DMS79 (cell line): ENCODE measurements around the gene SPECC1.

Experiments used
- DNase-seq: peaks from one replicate; lab custom pipeline; 2025; lab: John Stamatoyannopoulos, UW

The SPECC1 gene

DNA sequence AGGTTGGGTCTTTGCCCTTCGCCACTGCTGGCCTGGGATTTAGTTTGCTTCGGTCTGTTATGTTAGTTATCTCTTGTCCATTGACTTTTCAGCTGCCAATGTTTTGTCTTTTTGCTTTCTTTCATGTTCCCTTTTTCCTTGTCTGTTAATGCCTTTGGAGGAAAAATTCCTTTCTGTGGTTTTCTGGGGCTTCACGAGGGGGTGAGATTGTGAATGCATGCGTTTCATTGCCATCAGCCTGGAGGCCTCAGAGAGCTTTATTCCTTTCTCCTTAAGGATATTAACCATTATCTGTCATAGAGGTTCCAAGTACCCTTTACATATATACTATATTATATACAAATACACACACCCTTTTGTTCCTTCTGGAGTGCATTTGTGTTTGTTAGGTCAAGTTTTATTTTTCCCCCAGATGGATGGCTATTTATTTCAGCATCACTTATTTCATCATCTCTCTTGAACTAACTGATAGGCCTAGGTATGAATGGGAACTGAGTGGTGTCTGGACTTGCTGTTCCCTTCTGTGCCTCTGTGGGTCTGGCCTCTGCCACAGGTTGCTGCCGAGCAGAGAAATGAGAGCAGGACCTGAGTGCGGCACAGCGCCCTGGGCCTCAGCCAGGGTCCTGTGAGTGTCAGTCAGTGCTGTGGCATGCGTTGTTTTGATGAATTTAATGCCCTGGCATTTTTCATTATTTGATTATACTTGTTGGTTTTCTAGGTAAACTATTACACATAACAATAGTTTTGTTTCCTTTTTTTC, 264.8 kb downstream of the SPECC1 start:
- no peak for DNase-seq

DNA sequence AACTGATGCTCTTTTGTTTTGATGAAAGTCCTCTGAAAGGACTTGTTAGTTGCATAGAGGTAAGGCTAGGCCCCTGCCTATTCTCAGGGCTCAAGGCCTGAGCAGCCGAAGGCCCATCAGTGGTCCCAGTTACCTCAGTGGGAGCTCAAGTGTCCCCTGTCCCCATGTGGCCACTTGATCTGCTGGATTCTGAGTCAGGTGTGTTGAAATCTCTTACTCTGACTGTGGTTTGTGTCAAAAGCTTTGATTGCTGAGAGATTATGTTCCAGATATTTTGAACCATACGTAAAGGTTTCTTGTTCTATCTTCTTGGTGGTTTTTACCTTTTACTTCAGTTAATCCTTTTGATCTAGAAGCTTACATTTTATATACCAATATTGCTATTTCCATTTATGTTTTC, 266.5 kb downstream of the SPECC1 start:
- DNase-seq = no peak

DNA sequence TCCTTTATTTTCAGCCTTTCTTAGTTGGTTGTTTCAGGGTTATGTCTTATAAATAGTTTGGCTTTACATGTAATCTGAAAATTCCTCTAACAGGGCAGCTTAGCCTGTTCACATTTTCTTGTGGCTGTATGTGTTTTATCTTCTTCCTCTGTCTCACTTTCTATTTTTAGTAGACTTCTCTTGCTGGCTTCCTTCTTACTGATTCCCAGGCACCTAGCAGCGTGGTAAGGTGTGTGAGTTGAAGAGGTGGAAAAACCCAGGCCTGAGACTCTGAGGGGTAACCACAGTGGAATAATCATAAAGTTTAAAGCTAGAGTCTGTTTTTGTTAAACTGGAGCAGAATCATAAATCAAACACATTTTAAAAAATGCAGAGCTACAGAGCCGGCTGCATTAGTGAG, 267.3 kb downstream of the SPECC1 start:
- DNase-seq = no peak

DNA sequence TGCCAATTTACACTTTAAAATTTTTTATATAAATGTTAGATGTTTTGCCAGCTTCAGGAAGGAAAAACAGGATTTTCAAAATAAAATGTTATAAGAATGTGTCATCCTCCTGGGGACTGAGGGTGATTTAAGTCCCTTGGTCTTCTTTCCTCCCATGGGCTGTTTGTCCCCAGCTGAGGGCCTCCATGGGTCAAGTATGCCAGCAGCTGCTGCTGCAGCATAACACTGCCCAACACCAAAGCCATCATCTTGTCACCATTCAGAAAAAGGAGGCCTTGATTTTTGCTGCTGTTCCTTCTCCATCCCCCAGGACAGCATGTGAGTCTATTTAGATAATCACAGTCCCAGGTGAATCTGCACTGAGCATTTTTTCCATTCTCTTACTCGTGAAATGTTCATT, 269.6 kb downstream of the SPECC1 start:
- no peak for DNase-seq

DNA sequence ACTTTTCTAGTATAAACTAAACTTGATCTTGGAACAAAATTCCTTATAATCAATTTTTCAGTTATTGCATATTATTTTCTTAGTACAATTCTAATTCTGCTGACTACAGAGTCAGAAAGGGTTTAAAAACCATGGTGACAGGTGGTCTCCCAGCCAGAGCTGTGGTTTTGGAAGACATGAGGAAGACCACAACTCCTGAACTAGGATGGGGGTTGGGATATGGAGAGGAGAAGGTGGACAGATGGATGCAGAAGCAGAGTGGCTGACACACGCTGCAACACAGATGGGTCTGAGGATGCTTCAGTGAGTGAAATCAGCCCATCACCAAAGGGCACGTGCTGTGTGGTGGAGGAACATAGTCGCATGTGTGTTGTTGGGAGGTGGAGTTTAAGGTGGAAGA, 270.5 kb downstream of the SPECC1 start:
- DNase-seq = no peak

DNA sequence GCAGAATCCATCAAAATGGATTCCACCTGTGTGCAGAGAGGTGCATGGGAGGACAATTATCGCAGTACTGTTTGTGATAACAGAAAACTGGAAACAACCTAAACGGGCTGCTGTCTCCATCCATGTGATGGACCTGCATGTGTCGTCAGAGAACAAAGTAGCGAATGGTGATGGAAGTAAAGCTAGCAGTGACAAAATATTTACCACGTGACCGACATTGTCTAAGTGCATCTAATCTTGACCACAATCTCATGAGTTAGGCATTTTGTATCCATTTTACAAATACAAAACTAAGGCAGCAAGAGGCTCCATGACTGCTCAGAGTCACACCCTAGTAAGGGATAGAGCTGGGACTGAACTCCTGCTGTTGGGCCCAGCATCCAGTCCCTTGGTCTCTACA, 270.9 kb downstream of the SPECC1 start:
- DNase-seq = no peak

DNA sequence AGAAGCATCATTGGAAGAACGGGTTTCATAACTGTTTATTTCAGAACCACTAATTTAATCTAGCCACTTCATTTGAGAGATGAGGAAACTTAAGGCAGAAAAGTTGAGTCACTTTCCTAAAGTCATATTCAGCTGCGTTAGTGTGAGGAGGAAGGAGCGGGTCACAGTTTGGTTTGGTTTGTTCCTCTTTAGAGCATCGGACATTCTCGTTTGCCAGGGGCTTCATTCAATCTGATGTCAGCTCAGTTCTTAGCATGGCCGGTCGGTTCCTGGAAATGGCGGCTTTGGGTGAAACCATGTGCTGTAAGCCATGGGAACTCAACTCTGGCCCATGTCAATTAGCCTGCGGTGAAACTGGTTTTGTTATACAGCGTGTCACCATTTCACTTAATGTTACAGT, 271.7 kb downstream of the SPECC1 start:
- no peak for DNase-seq

DNA sequence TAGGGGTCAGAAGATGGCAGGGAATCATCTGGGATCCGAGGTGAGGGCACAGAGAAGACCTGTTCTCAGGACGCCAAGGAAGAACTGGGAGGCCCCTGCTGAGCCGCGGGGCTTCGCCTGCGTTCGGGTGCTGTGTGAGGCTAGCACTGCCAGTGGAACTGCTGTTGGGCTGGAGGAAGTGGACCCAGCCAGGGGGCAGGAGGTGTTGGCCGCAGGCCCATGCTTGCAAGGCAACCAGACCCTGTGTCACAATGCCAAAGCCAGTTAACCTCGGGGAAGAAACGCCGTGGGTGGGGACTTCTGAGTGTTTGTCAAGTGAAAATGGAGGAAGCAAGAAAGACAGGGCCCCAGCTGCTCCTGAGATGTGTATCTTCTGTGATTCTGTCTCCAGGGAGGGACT, 272.7 kb downstream of the SPECC1 start:
- no peak for DNase-seq

DNA sequence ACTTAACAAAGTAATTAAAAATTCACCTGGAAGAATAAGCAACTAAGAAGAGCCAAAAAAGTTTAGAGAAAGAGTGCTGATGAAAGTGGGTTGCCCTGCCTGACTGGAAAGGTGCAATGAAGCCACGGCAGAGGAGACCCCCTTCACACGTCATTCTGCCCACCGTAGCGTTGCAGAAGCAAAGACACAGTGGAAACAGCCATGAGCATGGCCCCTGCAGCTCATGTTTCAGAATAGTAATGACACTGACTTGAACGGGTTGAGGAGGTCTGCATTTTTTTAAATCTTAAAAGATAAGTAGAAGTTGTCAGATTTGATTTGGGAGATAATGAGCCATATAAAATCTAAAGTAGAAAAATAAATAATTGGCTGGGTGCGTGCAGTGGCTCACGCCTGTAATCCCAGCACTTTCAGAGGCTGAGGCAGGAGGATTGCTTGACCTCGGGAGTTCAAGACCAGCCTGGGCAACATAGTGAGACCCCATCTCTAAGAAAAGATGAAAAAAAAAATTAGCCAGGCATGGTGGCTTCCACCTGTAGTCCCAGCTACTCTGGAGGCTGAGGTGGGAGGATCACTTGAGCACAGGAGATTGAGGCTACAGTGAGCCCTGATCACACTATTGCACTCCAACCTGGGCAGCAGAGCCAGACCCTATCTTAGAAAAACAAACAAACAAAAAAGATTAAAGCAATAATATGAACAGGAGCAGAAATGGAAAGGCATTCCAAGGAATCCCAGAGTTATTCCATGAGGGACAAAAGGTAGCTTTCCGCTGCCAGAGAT, 273.6 kb downstream of the SPECC1 start:
- DNase-seq = no peak

DNA sequence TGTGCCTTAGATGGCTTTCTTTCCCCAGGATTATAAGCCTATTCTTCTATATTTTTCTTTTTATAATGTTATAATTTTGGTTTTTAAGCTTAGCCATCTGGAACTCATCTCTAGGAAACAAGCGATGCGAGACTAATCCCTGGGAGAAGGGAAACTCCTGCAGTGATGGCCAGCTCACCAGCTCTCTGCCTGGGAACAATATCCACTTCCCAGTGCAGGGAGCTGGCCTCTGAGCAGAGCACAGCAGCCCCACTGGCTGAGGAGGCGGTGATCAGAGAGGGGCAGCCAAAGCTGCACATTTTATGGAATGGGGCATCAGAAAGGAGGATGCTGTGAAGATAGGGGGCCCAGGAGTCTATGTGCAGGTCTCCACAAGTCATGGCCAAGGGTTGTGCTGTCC, 274.9 kb downstream of the SPECC1 start:
- no peak for DNase-seq

DNA sequence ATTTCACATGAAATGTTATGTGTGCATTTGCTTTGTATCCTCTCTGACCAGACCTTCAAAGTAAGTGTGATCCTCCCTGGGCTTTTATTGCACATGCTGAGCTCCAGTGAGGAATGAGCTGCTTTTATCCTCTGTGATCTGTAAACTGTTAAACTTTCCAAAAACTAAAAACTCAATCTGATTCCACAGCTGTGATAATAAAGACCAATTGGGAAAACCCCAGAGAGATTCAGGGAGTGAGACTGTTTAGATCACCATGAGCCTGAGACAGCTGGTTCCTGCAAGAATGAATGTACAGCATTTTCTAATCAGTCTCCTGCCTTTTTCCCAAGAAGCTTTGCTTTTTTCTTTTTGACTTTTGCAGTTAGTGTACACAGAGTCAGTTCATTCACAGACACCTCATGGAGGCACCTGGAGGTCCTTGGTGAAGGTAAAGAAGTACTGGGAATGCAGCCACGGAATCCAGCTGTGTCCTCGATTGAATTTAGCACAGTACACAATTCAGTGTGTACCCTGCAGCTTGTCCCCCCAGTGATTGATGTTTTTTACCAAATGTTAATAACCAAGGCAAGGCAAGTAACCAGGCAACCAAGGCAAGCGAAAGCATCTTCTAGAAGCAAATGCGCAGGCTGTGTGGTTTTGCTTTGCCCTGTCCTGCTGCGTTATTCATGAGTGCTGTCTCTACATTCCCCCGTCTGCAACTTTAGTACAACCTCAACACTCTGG, 275.6 kb downstream of the SPECC1 start:
- DNase-seq = no peak

DNA sequence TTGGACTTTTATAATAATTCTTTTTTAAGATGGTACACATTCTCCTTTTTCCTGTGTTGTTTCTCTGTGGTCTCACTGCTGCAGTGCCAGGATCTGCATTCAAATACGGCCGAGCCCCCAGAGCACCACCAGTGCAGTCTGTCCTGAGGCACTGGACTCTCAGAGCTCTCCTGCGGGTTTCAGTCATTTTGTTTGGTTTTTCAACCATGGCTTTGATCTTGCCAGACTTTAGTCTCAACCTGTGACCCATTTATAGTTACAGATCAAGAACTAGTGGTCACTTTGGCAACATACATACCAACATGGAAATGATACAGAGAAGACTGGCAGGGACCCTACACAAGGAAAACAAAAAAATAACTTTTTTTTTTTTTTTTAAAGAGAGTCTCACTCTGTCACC, 280.8 kb downstream of the SPECC1 start:
- no peak for DNase-seq

DNA sequence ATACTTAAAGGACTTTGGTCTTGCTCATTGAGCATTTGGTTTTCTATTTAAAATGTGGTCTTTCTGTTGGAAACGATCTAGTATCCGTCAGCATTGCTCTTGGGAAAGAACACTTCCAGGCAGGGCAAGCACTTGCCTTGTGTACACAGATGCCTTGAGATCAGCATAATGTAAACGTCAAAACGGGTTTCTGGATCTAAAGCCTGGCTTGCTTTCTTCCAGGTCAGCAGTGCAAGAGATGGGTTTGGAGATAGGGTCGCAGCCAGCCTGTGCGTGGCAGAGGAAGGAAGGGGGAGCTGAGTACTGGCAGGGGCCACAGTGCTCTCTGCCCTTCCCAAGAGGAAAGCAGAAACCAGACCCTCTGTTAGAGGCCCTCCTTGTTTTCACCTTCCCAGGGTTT, 282.7 kb downstream of the SPECC1 start:
- DNase-seq = no peak

DNA sequence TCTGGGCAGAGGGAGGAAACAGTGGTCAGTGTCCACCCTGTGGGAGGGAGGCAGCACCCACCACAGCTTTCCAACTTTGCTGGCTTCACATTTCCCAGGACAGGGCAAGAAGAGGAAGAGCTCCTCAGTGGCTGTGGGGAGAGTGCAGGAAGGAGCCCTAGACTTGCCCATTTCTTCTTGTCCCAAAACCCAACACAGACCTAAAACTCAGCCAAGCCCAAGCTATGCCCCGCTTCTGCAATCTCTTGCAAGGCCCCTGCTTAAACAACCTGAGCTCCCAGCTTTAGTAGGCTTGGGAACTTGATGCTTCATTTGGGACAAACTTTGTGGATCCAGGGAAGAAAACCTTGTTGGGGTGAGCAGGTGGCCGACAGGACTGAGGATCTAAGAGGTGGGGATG, 284.3 kb downstream of the SPECC1 start:
- no peak for DNase-seq

DNA sequence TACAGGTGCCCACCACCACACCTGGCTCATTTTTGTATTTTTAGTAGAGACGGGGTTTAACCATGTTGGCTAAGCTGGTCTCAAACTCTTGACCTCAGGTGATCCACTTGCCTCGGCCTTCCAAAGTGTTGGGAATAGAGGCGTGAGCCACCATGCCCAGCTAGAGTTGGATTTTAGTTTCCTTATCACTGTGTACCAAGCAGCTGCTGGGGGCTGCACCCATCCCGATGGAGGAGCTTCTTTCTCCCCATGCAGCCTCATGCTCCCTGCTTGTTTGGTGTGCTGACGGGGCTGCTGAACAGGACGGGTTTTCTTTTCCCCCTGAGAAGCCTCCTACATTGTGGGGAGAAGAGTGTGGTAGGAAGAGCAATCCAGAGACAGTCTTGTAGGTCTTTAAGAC, 285.0 kb downstream of the SPECC1 start:
- no peak for DNase-seq

DNA sequence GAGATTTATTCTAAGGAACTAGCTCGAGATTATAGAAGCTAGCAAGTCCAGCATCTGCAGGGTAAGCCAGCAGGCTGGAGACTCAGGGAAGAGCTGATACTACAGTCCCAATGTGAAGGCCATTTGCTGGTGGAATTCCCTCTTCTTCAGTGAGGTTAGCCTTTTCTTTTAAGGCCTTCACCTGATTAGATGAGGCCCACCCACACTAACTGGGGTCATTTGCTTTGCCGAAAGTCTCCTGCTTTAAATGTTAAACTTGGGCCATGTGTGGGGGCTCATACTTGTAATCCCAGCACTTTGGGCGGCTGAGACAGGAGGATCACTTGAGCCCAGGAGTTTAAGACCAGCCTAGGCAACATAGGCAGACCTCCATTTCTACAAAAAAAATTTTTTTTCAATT, 289.9 kb downstream of the SPECC1 start:
- DNase-seq = no peak

DNA sequence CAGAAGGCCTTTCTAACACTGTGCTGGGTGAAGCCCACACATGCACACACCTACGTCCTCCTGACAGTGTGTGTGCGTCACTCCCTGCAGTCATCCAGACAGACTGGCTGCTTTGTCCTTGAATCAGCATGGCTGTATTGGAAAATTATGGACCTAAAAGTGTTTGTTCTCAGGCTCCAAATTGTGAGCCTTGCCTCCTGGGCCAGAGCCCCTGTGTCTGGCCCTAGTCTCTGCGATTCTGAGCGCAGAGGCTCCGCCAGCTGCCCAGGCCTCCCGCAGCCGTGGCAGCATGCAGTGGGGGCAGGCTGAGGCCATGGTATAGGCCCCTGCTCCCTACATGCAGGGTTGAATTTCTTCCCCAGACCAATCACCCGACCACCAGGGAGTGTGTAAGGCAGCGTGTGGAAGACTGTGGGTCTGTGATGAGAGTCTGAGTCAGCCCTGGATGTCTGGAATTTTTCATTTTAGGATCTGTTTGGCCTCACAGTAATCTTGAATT, 291.3 kb downstream of the SPECC1 start:
- no peak for DNase-seq

DNA sequence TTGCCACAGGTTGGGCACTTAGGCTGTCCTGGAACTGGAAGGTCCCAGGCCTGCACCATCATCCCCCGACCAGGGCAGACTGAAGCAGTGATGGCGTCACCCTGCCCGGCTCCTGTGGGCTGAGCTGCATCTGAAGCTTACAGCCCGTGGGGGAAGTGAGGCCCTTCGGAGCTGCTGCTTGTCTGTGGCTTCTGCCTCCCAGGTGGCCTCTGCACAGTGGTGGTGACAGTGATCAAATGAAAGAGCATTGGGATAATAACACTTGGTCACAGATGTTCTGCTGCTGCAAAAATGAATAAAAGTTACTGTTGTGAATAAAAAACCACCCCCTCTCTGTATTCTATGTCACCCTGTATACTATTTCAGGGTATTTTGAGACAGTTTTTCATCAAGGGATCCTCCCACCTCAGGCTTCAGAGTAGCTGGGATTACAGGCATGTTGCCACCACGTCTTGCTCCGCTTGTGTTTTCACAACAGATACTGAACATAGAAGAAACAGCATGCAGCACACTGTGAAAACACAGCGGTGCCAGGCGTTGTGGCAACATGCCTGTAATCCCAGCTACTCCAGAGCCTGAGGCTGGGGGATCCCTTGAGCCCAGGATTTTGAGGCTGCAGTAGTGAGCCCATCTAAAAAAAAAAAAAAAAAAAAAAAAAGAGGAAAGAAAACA, 293.2 kb downstream of the SPECC1 start:
- no peak for DNase-seq

DNA sequence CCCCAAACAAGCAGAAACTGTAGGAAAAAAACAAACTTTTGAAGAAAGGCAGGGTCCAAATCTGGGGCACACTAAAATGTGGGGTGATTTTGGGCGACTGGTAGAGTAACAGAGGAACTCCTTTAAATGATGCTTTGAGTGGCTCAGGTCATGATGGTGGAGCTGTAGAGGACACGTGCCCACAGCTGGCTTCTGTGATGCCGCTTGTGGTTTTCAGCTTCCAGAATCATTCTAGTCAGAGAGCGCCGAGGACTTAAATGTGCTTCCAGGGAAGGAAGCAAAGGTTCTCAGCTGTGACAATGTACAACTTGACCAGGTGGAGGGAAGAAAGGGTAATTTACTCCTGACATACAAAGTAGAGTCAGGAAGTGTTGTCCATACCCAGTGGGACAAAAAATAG, 295.8 kb downstream of the SPECC1 start:
- DNase-seq = no peak

DNA sequence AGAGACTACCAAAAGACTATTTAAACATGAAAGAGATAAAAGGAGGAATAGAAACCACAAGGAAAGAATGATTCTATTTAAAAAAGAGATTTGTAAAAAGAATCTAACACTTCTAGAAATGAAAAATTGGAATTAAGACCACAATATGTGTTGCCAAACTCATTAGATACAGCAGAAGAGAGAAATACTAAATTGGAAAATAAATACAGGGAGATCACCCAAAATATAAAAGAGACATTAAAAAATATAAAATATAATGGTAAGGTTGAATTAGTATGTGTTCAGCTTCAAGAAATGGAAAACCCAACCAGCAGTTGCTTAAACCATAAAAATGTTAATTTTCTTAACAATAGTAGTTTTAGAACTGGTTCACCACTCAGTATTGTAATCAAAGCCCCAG, 297.8 kb downstream of the SPECC1 start:
- DNase-seq = no peak

DNA sequence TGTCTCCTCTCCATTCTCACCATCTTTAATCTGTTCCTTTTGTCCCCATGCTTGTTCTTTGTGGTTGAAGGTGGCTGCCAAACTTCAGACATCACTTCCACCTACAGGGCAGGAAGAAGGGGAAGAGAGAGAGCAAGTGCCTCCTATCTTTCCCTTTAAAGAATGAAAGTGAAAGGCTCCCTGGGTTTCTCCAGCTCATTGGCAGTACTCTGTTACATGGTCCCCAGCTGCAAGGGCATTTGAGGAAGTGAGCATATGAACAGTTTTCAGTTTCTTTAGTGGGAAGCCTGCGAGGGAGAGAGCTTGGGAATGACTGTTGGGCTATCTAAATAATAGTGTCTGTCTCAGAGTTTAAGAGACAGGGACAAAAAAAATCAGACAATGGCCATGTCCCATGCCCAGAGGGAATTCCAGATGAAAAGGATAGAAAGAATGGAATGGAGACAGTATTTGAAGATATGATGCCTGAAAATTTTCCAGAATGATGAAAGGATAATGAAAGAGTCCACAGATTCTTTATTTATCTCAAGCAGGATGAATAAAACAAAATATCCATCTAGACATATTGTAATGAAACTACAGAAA, 298.3 kb downstream of the SPECC1 start:
- no peak for DNase-seq

DNA sequence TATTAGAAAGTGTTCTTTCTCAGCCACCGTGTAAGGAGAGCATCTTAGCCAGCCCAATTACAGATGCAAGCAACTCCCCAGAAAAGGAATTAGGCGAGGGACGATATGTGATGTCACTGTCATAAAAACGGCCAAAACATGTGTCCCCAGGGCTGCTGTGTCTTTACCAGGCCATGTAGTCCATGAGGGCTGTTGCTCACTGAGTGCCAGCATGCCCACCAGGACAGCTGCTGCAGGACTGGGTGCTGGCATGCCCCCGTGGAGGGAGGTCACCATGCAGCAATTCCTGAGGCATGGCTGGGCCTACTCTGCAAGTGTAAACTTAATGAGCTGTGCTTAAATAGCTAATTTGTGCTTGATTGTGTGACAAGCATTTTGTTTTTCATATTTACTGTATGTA, 301.3 kb downstream of the SPECC1 start:
- no peak for DNase-seq
